GM13977 (cell line): ENCODE measurements around the gene HDGFL2.

Experiments
- DNase-seq: peaks from one replicate; pipeline ENCODE4 v3.0.0; 2012; ENCODE audit warnings: low spot score
- CTCF ChIP-seq: IDR thresholded peaks from 2 replicates; pipeline ENCODE4 v1.5.1; 2012; ENCODE audit warnings: mild to moderate bottlenecking, control low read depth; ENCODE audit not compliant: insufficient read depth; ENCODE audit errors: extremely low read depth, missing control alignments
- in situ Hi-C: fragments of 300-500 bp; cut with MboI; formaldehyde crosslinking; loops from one replicate; pipeline ENCODE4 v1.12.0; 2022; ENCODE audit warnings: low sequenced_read_pairs, low pct_unique_long_range_greater_than_20kb, mixed read lengths, inconsistent platforms; ENCODE audit not compliant: unreplicated experiment

HDGFL2 gene

GRCh38 chr19:4454747-4455718, 17.1 kb upstream of the HDGFL2 start:
- TF ChIP-seq CTCF, result no peak
- in situ Hi-C loops, result no loop called here
- DNase-seq, result no peak

GRCh38 chr19:4455719-4456475, 16.2 kb upstream of the HDGFL2 start:
- in situ Hi-C loops, result no loop called here
- DNase-seq, result no peak
- no peak for TF ChIP-seq CTCF

- DNase-seq, result no peak
- in situ Hi-C loops, result no loop called here
- TF ChIP-seq CTCF, result no peak
Measured at GRCh38 chr19:4456476-4456842, 15.6 kb upstream of the HDGFL2 start.

GRCh38 chr19:4456843-4457653, 15.0 kb upstream of the HDGFL2 start:
- TF ChIP-seq CTCF, result no peak
- DNase-seq, result peak; percentile 88
- in situ Hi-C loops, result no loop called here

GRCh38 chr19:4457654-4458395, 14.3 kb upstream of the HDGFL2 start, which contains the start of gene UBXN6:
TSS of gene UBXN6 (minus strand) at chr19:4457794. CDS start at chr19:4457697, 97 bp downstream.
- in situ Hi-C loops, result no loop called here
- peak; percentile 99 for DNase-seq
- no peak for TF ChIP-seq CTCF
